ENCODE data around the gene SPATA16.
A peak's percentile ranks its signal among the peaks of the same experiment; 100 is the strongest.

SPATA16 gene

GRCh38 chr3:172856795-172857742 is 284.0 kb downstream of the SPATA16 start:
- Histone ChIP-seq H3K27ac (no peak overlapping the region), H3K4me3 (ENCODE audit: low read depth, low read length) (no peak overlapping the region), H3K36me3 (replicated peaks) (no peaks in the 10 kb centered on the region), H3K27me3 (replicated peaks) (no peaks in the 10 kb centered on the region)
- in situ Hi-C loops (cut with HindIII; ENCODE audit: low pct_ligation_motif_present, low sequenced_read_pairs), result no loop called here
- DNase-seq, result peak; percentile 22
- no peak for TF ChIP-seq CTCF (IDR thresholded peaks at IDR 0.05; ENCODE audit: low read depth, low read length, missing control alignments)

DNA sequence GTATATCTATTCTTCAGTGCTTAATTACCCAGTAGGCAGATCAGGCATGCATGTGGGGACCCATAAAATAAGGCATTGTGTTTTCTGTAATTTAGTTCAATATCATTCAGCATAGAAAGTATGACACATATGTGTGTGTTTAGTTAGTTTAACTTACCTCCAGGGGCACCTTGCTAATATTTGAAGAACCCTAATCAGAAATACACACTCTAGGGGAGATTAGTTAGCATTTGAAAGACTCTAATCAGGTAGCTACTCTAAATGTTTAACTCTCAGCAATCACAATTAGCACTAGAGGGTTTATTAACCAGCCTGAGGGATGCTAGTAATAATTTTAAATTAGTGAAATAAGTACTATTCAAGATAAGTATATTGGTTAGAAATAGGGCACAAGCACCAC is 286.0 kb downstream of the SPATA16 start:
- in situ Hi-C loops (cut with HindIII; ENCODE audit: low pct_ligation_motif_present, low sequenced_read_pairs), result no loop called here
- H3K36me3 ChIP-seq (replicated peaks), result no peaks in the 10 kb centered on the region
- TF ChIP-seq CTCF (IDR thresholded peaks at IDR 0.05; ENCODE audit: low read depth, low read length, missing control alignments), result no peak

GRCh38 chr3:172853921-172854666 is 286.9 kb downstream of the SPATA16 start:
- in situ Hi-C loops (cut with HindIII; ENCODE audit: low pct_ligation_motif_present, low sequenced_read_pairs), result no loop called here
- DNase-seq, result no peak

More for the DNA sequence above, 286.0 kb downstream of the SPATA16 start:
- H3K4me3 ChIP-seq (ENCODE audit: low read depth, low read length), result no peak overlapping the region
- no peak for DNase-seq
- H3K27ac ChIP-seq, result no peak overlapping the region
- H3K27me3 ChIP-seq (replicated peaks), result no peaks in the 10 kb centered on the region

DNA sequence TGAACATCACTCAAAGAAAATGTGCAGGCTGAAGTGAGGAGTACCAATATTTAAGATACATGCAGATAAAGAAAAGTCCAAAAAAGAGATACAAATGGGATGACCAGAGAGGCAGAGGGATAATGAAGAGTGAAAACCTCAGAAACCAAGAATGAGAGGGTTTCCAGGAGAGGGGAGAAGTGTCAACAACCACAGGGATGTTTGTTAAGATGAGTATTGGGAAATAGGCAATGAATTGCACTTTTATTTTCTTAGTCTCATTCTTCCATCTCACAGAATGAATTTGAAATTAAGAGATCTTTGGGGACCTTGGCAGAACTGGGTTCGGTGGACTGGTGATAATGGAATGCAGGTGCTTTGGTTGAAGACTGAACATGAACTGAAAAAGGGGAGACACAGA is 288.0 kb downstream of the SPATA16 start:
- Histone ChIP-seq H3K36me3 (replicated peaks) (no peaks in the 10 kb centered on the region), H3K27me3 (replicated peaks) (no peaks in the 10 kb centered on the region), H3K27ac (no peak overlapping the region), H3K4me3 (ENCODE audit: low read depth, low read length) (no peak overlapping the region)
- TF ChIP-seq CTCF (IDR thresholded peaks at IDR 0.05; ENCODE audit: low read depth, low read length, missing control alignments), result no peak
- no peak for DNase-seq
- in situ Hi-C loops (cut with HindIII; ENCODE audit: low pct_ligation_motif_present, low sequenced_read_pairs), result no loop called here

More at GRCh38 chr3:172853921-172854666, 286.9 kb downstream of the SPATA16 start:
- Histone ChIP-seq H3K4me3 (ENCODE audit: low read depth, low read length) (no peak overlapping the region), H3K27me3 (replicated peaks) (no peaks in the 10 kb centered on the region), H3K36me3 (replicated peaks) (no peaks in the 10 kb centered on the region), H3K27ac (no peak overlapping the region)
- no peak for TF ChIP-seq CTCF (IDR thresholded peaks at IDR 0.05; ENCODE audit: low read depth, low read length, missing control alignments)

DNA sequence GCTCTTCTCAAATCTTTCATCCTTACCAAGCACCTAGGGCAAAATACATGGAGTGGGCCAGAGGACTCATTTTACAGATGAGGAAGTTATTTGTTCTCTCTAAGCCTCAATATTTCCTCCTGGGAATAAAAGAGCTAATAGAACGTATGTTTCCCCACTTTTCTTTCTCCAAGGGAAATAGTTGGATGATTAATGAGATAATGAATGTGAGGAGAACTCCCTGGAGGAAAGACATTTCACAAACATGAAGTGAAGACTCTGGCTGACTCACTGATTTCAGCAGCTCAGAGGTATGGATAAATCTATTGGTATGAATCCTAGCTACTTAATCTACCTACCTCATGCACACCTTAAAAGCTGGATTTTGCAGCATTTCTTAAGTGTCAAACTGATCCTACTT is 292.1 kb downstream of the SPATA16 start:
- in situ Hi-C loops (cut with HindIII; ENCODE audit: low pct_ligation_motif_present, low sequenced_read_pairs), result no loop called here
- no peak overlapping the region for H3K4me3 ChIP-seq (ENCODE audit: low read depth, low read length)
- peak; percentile 51 for DNase-seq
- no peaks in the 10 kb centered on the region for H3K36me3 ChIP-seq (replicated peaks)
- H3K27ac ChIP-seq, result no peak overlapping the region
- H3K27me3 ChIP-seq (replicated peaks), result no peaks in the 10 kb centered on the region
- no peak for TF ChIP-seq CTCF (IDR thresholded peaks at IDR 0.05; ENCODE audit: low read depth, low read length, missing control alignments)

All from brain microvascular endothelial cell (primary cell).